HG02588 (cell line): Measurements from ENCODE around the gene CCDC85C.

Experiments used
- ATAC-seq: cut with Tn5 transposase; IDR thresholded peaks from one replicate; pipeline ENCODE4 v1.9.1; 2021; ENCODE audit warnings: mild to moderate bottlenecking, moderate library complexity; ENCODE audit not compliant: unreplicated experiment

The CCDC85C gene

GRCh38 chr14:99574099-99574880 lies 29.7 kb downstream of the CCDC85C start:
- ATAC-seq = no peak

- ATAC-seq = no peak
Measured at GRCh38 chr14:99573436-99574098, 30.4 kb downstream of the CCDC85C start.

- no peak for ATAC-seq
Measured at GRCh38 chr14:99573000-99573330, 31.0 kb downstream of the CCDC85C start.

- no peak for ATAC-seq
Measured at GRCh38 chr14:99572173-99572999, 31.6 kb downstream of the CCDC85C start.

- no peak for ATAC-seq
Measured at GRCh38 chr14:99571303-99571986, 32.6 kb downstream of the CCDC85C start.

- ATAC-seq = no peak
Measured at GRCh38 chr14:99570544-99571302, 33.3 kb downstream of the CCDC85C start.

- ATAC-seq = no peak
Measured at GRCh38 chr14:99569725-99570543, 34.1 kb downstream of the CCDC85C start.

- no peak for ATAC-seq
Measured at GRCh38 chr14:99568567-99569560, 35.1 kb downstream of the CCDC85C start.

- ATAC-seq = no peak
Measured at GRCh38 chr14:99566390-99567354, 37.3 kb downstream of the CCDC85C start.

- no peak for ATAC-seq
Measured at GRCh38 chr14:99566009-99566389, 38.0 kb downstream of the CCDC85C start.

- no peak for ATAC-seq
Measured at GRCh38 chr14:99565383-99565782, 38.6 kb downstream of the CCDC85C start.

- no peak for ATAC-seq
Measured at GRCh38 chr14:99564926-99565259, 39.1 kb downstream of the CCDC85C start.

- no peak for ATAC-seq
Measured at GRCh38 chr14:99564256-99564925, 39.6 kb downstream of the CCDC85C start.

GRCh38 chr14:99563749-99564129 lies 40.3 kb downstream of the CCDC85C start:
- no peak for ATAC-seq

- no peak for ATAC-seq
Measured at GRCh38 chr14:99562856-99563748, 40.9 kb downstream of the CCDC85C start.

GRCh38 chr14:99561864-99562263 lies 42.1 kb downstream of the CCDC85C start:
- ATAC-seq = no peak
